ENCODE data around the gene PERCC1.

PERCC1 gene

DNA sequence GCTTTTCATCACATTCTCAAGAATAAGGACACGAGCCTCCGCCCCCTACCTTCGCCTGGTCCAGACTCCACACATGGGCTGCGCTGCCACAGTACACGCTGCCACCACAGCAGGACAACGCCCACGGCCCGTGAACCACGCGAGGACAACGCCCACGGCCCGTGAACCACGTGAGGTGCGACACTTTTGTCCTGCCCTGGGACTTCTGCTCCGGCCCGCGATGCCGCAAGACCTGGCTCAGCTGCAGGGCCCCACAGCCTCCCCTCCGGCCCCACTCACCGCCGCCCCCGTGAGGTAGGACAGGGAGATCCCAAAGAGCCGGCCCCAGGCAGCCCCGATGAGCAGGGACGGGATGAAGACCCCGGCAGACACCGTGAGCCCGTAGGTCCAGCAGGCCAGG lies 19.3 kb downstream of the PERCC1 start:
- no peak overlapping the region for H3K4me3 ChIP-seq (replicated peaks; ENCODE audit: low read depth, low read length)
- TF ChIP-seq CTCF (IDR thresholded peaks at IDR 0.05; ENCODE audit: low read length, missing control alignments) = no peak
- no peak for DNase-seq (ENCODE audit: low read depth)

GRCh38 chr16:1450841-1451240 lies 20.0 kb downstream of the PERCC1 start:
- TF ChIP-seq CTCF (IDR thresholded peaks at IDR 0.05; ENCODE audit: low read length, missing control alignments) = no peak
- H3K4me3 ChIP-seq (replicated peaks; ENCODE audit: low read depth, low read length) = no peak overlapping the region
- no peak for DNase-seq (ENCODE audit: low read depth)

- DNase-seq (ENCODE audit: low read depth) = no peak
- no peak for TF ChIP-seq CTCF (IDR thresholded peaks at IDR 0.05; ENCODE audit: low read length, missing control alignments)
- H3K4me3 ChIP-seq (replicated peaks; ENCODE audit: low read depth, low read length) = no peak overlapping the region
Measured at GRCh38 chr16:1451702-1452392, 21.0 kb downstream of the PERCC1 start.

GRCh38 chr16:1452530-1452929 lies 21.7 kb downstream of the PERCC1 start:
- H3K4me3 ChIP-seq (replicated peaks; ENCODE audit: low read depth, low read length) = no peak overlapping the region
- no peak for DNase-seq (ENCODE audit: low read depth)
- TF ChIP-seq CTCF (IDR thresholded peaks at IDR 0.05; ENCODE audit: low read length, missing control alignments) = no peak

GRCh38 chr16:1453316-1453715 lies 22.4 kb downstream of the PERCC1 start:
- DNase-seq (ENCODE audit: low read depth) = no peak
- TF ChIP-seq CTCF (IDR thresholded peaks at IDR 0.05; ENCODE audit: low read length, missing control alignments) = no peak

GRCh38 chr16:1454561-1454960 lies 23.7 kb downstream of the PERCC1 start:
- DNase-seq (ENCODE audit: low read depth) = no peak
- TF ChIP-seq CTCF (IDR thresholded peaks at IDR 0.05; ENCODE audit: low read length, missing control alignments) = no peak
- H3K4me3 ChIP-seq (replicated peaks; ENCODE audit: low read depth, low read length) = no peak overlapping the region

More at GRCh38 chr16:1453316-1453715, 22.4 kb downstream of the PERCC1 start:
- no peak overlapping the region for H3K4me3 ChIP-seq (replicated peaks; ENCODE audit: low read depth, low read length)
